ENCODE results near the gene ASCC3. TPM values are rescaled to one million over a fixed set of nuclear protein-coding genes. Genes with fewer than 3 reads are reported as not detected.
"Not testable (repeated sequence)": the region's sequence is repeated elsewhere in the genome, so short reads cannot be mapped to it uniquely, and the experiment has no call there.

ASCC3 gene
- total RNA-seq, 5 donors from 2014 or later (not counting 1 experiment from before 2014, with no cell fraction given): 39.2 to 49.6 (median 44.2) TPM

DNA sequence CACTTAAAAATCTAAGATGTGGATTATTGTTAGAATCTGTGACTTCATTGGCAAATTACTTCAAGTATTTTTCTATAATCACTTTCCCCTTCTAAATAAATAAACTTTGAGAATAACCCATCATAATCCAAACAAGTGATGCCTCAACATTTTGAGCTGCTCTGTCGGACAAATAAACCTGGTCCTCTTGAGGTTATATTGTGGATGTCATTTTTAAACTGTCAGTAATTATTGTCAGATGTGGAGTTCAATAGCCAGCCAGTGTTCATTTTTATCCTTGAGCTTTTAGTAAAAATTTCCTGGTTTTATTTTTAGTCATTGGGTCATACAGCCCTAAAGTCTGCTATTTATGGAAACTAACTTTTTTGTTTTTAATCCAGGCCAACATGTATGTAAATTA, 9.5 kb upstream of the ASCC3 start:
- H3K4me3 ChIP-seq (ENCODE audit: control insufficient read depth in 1 of 2, extremely low read depth in 1 of 2, low read length in 1 of 2); H3K27me3 ChIP-seq (replicated peaks in 1 of 2; ENCODE audit: control insufficient read depth in 2 of 2, extremely low read depth in 1 of 2, insufficient read depth in 2 of 2, low read length in 1 of 2); CTCF ChIA-PET; H3K27ac Mint-ChIP-seq; H3K36me3 Mint-ChIP-seq; ATAC-seq (replicated peaks in 1 of 4); DNase-seq; H3K4me1 Mint-ChIP-seq; H3K4me1 ChIP-seq (ENCODE audit: control insufficient read depth in 1 of 2, extremely low read depth in 1 of 2, insufficient read depth in 2 of 2, low read length in 2 of 2); H3K9me3 ChIP-seq; H3K27me3 Mint-ChIP-seq; POLR2A ChIA-PET; H3K36me3 ChIP-seq (ENCODE audit: control insufficient read depth in 2 of 2, extremely low read depth in 1 of 2, insufficient read depth in 1 of 2, low read length in 1 of 2); H3K27ac ChIP-seq (ENCODE audit: low read length); H3K9me3 Mint-ChIP-seq; H3K4me3 Mint-ChIP-seq: not testable (repeated sequence)
- WGBS (ENCODE audit: insufficient coverage): no CpG with 5 or more reads among the region's 1 CpG

GRCh38 chr6:100889351-100889750, 8.2 kb upstream of the ASCC3 start:
- H3K4me3 ChIP-seq (ENCODE audit: control insufficient read depth in 1 of 2, extremely low read depth in 1 of 2, low read length in 1 of 2): no peak overlapping the region
- CTCF ChIA-PET: no interaction called here
- Mint-ChIP-seq H3K4me3 (no peak overlapping the region), H3K36me3 (no peaks in the 10 kb centered on the region), H3K4me1 (no peaks in the 10 kb centered on the region), H3K27ac (no peak overlapping the region), H3K27me3 (no peaks in the 10 kb centered on the region), H3K9me3 (no peaks in the 10 kb centered on the region)
- no peaks in the 10 kb centered on the region for H3K9me3 ChIP-seq
- H3K36me3 ChIP-seq (ENCODE audit: control insufficient read depth in 2 of 2, extremely low read depth in 1 of 2, insufficient read depth in 1 of 2, low read length in 1 of 2): no peaks in the 10 kb centered on the region
- H3K27me3 ChIP-seq (replicated peaks in 1 of 2; ENCODE audit: control insufficient read depth in 2 of 2, extremely low read depth in 1 of 2, insufficient read depth in 2 of 2, low read length in 1 of 2): no peaks in the 10 kb centered on the region
- H3K4me1 ChIP-seq (ENCODE audit: control insufficient read depth in 1 of 2, extremely low read depth in 1 of 2, insufficient read depth in 2 of 2, low read length in 2 of 2): no peaks in the 10 kb centered on the region
- H3K27ac ChIP-seq (ENCODE audit: low read length): no peak overlapping the region
- no peak for DNase-seq
- POLR2A ChIA-PET: no interaction called here
- WGBS (ENCODE audit: insufficient coverage): 94% methylated on average over 13 of the region's 13 CpGs
- no peak for ATAC-seq (replicated peaks in 1 of 4)

GRCh38 chr6:100886076-100886475, 4.9 kb upstream of the ASCC3 start:
- Mint-ChIP-seq H3K4me1 (peaks cover 11 to 12% (median 12%) of the 10 kb centered on the region in 3 donors), H3K9me3 (no peaks in the 10 kb centered on the region), H3K27ac (no peak overlapping the region), H3K36me3 (no peaks in the 10 kb centered on the region), H3K27me3 (no peaks in the 10 kb centered on the region), H3K4me3 (no peak overlapping the region)
- no CpG with 5 or more reads among the region's 1 CpG for WGBS (ENCODE audit: insufficient coverage)
- Histone ChIP-seq H3K36me3 (ENCODE audit: control insufficient read depth in 2 of 2, extremely low read depth in 1 of 2, insufficient read depth in 1 of 2, low read length in 1 of 2) (no peaks in the 10 kb centered on the region), H3K4me3 (ENCODE audit: control insufficient read depth in 1 of 2, extremely low read depth in 1 of 2, low read length in 1 of 2) (no peak overlapping the region), H3K4me1 (ENCODE audit: control insufficient read depth in 1 of 2, extremely low read depth in 1 of 2, insufficient read depth in 2 of 2, low read length in 2 of 2) (peaks cover 5 to 7% of the 10 kb centered on the region in 2 experiments), H3K9me3 (no peaks in the 10 kb centered on the region), H3K27me3 (replicated peaks in 1 of 2; ENCODE audit: control insufficient read depth in 2 of 2, extremely low read depth in 1 of 2, insufficient read depth in 2 of 2, low read length in 1 of 2) (no peaks in the 10 kb centered on the region), H3K27ac (ENCODE audit: low read length) (no peak overlapping the region)
- no peak for ATAC-seq (replicated peaks in 1 of 4)
- CTCF ChIA-PET: interaction anchor here in 1 of 2 donors (0.8 kb wide), 1 partner anchor 1922 kb away, joined by 5 read pairs; no protein-coding TSS in a partner anchor
- POLR2A ChIA-PET: no interaction called here
- DNase-seq: no peak

- Mint-ChIP-seq H3K4me3 (no peak overlapping the region), H3K9me3 (no peaks in the 10 kb centered on the region), H3K27me3 (no peaks in the 10 kb centered on the region), H3K36me3 (no peaks in the 10 kb centered on the region), H3K27ac (no peak overlapping the region), H3K4me1 (peaks cover 32 to 38% (median 33%) of the 10 kb centered on the region in 3 donors)
- peaks cover 16 to 19% of the 10 kb centered on the region in 2 experiments for H3K4me1 ChIP-seq (ENCODE audit: control insufficient read depth in 1 of 2, extremely low read depth in 1 of 2, insufficient read depth in 2 of 2, low read length in 2 of 2)
- no peak for DNase-seq
- no peak for ATAC-seq (replicated peaks in 1 of 4)
- H3K36me3 ChIP-seq (ENCODE audit: control insufficient read depth in 2 of 2, extremely low read depth in 1 of 2, insufficient read depth in 1 of 2, low read length in 1 of 2): no peaks in the 10 kb centered on the region
- no peaks in the 10 kb centered on the region for H3K9me3 ChIP-seq
- ChIA-PET POLR2A (interaction anchor here in 1 of 2 donors (0.6 kb wide), 1 partner anchor 1458 kb away, joined by 4 read pairs; the partner anchor contains the start of gene PNISR), CTCF (no interaction called here)
- WGBS (ENCODE audit: insufficient coverage): no CpG with 5 or more reads among the region's 3 CpGs
- no peaks in the 10 kb centered on the region for H3K27me3 ChIP-seq (replicated peaks in 1 of 2; ENCODE audit: control insufficient read depth in 2 of 2, extremely low read depth in 1 of 2, insufficient read depth in 2 of 2, low read length in 1 of 2)
- no peak overlapping the region for H3K4me3 ChIP-seq (ENCODE audit: control insufficient read depth in 1 of 2, extremely low read depth in 1 of 2, low read length in 1 of 2)
- H3K27ac ChIP-seq (ENCODE audit: low read length): no peak overlapping the region
These were observed 2.2 kb upstream of the ASCC3 start for GRCh38 chr6:100883347-100883746.

DNA sequence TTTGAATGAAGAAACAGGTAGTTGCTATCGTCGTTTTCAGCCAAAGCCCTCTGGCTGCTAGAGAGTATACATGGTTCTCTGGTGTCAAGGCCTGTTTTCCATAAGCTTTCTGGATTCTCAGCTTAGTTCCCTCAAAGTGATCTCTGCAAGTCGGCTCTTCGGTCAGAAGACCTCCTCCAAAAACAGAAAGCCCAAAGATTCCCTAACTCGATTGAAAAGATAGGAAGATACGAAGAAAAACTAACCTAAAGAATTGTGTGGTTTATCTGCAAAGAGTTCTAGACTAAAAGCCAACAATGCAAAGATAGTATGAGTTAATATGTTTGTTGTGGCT, 545 bp upstream of the ASCC3 start:
- H3K27me3 ChIP-seq (replicated peaks in 1 of 2; ENCODE audit: control insufficient read depth in 2 of 2, extremely low read depth in 1 of 2, insufficient read depth in 2 of 2, low read length in 1 of 2): no peaks in the 10 kb centered on the region
- DNase-seq (no peak), ATAC-seq (replicated peaks in 1 of 4) (no peak)
- WGBS (ENCODE audit: insufficient coverage): 0% methylated on average over 2 of the region's 6 CpGs
- no peaks in the 10 kb centered on the region for H3K9me3 ChIP-seq
- Mint-ChIP-seq H3K9me3 (no peaks in the 10 kb centered on the region), H3K27ac (peak overlapping the region; percentile 98 to 99), H3K27me3 (no peaks in the 10 kb centered on the region), H3K4me3 (peak overlapping the region; percentile 99 to 100 (median 100)), H3K4me1 (peaks cover 45 to 50% (median 45%) of the 10 kb centered on the region in 3 donors), H3K36me3 (no peaks in the 10 kb centered on the region)
- H3K4me1 ChIP-seq (ENCODE audit: control insufficient read depth in 1 of 2, extremely low read depth in 1 of 2, insufficient read depth in 2 of 2, low read length in 2 of 2): peaks cover 16 to 19% of the 10 kb centered on the region in 2 experiments
- no peaks in the 10 kb centered on the region for H3K36me3 ChIP-seq (ENCODE audit: control insufficient read depth in 2 of 2, extremely low read depth in 1 of 2, insufficient read depth in 1 of 2, low read length in 1 of 2)
- POLR2A ChIA-PET: interaction anchor here (0.6 to 1.0 kb wide), 3 partner anchors 26 to 204 kb away, joined by 3 to 4 read pairs (median 4); no protein-coding TSS in a partner anchor
- peak overlapping the region; percentile 90 to 97 for H3K4me3 ChIP-seq (ENCODE audit: control insufficient read depth in 1 of 2, extremely low read depth in 1 of 2, low read length in 1 of 2)
- CTCF ChIA-PET: no interaction called here
- peak overlapping the region; percentile 76 for H3K27ac ChIP-seq (ENCODE audit: low read length)

GRCh38 chr6:100880149-100880852, 828 bp downstream of the ASCC3 start:
- H3K9me3 Mint-ChIP-seq: no peaks in the 10 kb centered on the region
- Histone ChIP-seq H3K27me3 (replicated peaks in 1 of 2; ENCODE audit: control insufficient read depth in 2 of 2, extremely low read depth in 1 of 2, insufficient read depth in 2 of 2, low read length in 1 of 2) (no peaks in the 10 kb centered on the region), H3K27ac (ENCODE audit: low read length) (peak overlapping the region; percentile 94), H3K4me1 (ENCODE audit: control insufficient read depth in 1 of 2, extremely low read depth in 1 of 2, insufficient read depth in 2 of 2, low read length in 2 of 2) (peaks cover 16 to 19% of the 10 kb centered on the region in 2 experiments), H3K36me3 (ENCODE audit: control insufficient read depth in 2 of 2, extremely low read depth in 1 of 2, insufficient read depth in 1 of 2, low read length in 1 of 2) (no peaks in the 10 kb centered on the region), H3K9me3 (no peaks in the 10 kb centered on the region), H3K4me3 (ENCODE audit: control insufficient read depth in 1 of 2, extremely low read depth in 1 of 2, low read length in 1 of 2) (peak overlapping the region; percentile 90 to 97)
- H3K27ac Mint-ChIP-seq: peak overlapping the region; percentile 98 to 99
- peak overlapping the region; percentile 99 to 100 (median 100) for H3K4me3 Mint-ChIP-seq
- ChIA-PET POLR2A (interaction anchor here (0.7 to 1.1 kb wide), 3 partner anchors 15 to 59 kb away, joined by 4 to 5 read pairs (median 4); no protein-coding TSS in a partner anchor), CTCF (interaction anchor here (0.8 to 0.9 kb wide), 2 partner anchors 52 to 58 kb away, joined by 3 read pairs; no protein-coding TSS in a partner anchor)
- ATAC-seq (replicated peaks in 1 of 4) (no peak), DNase-seq (no peak)
- no peaks in the 10 kb centered on the region for H3K27me3 Mint-ChIP-seq
- H3K36me3 Mint-ChIP-seq: peaks cover 10% of the 10 kb centered on the region
- H3K4me1 Mint-ChIP-seq: peaks cover 57 to 61% (median 57%) of the 10 kb centered on the region in 3 donors
- no CpG with 5 or more reads among the region's 5 CpGs for WGBS (ENCODE audit: insufficient coverage)
